K562 (cell line): Measurements from ENCODE around the gene CSF1. TPM values are rescaled to one million over a fixed set of nuclear protein-coding genes. Genes with fewer than 3 reads are reported as not detected.

Experiments
- ATF7 ChIP-seq: fragments of 450-650 bp; IDR thresholded peaks from 2 replicates; pipeline ENCODE4 v1.7.1; 2014; ENCODE audit warnings: mild to moderate bottlenecking, moderate library complexity
- BDP1 ChIP-seq: IDR thresholded peaks from 3 replicates; pipeline ENCODE4 v1.6.1; 2011; ENCODE audit not compliant: insufficient read length, insufficient read depth
- CHCHD3 ChIP-seq: fragments of 250-450 bp; sonication (Bioruptor Pico); IDR thresholded peaks from 2 replicates; pipeline ENCODE4 v2.1.2; 2022; ENCODE audit warnings: mild to moderate bottlenecking
- CREB3 ChIP-seq: fragments of 450-650 bp; conservative IDR thresholded peaks from 2 replicates; pipeline ENCODE4 v1.6.1; 2016; ENCODE audit warnings: missing genetic modification characterization, low read depth, mild to moderate bottlenecking, missing compliant biosample characterization, moderate library complexity
- ELF4 ChIP-seq: fragments of 450-650 bp; formaldehyde crosslinking; IDR thresholded peaks from 2 replicates; pipeline ENCODE4 v1.4.0; 2022; ENCODE audit warnings: missing genetic modification characterization
- HMGXB4 ChIP-seq: sonication (generic); formaldehyde crosslinking; IDR thresholded peaks from 2 replicates; pipeline ENCODE4 v1.8.1; 2023; ENCODE audit warnings: mild to moderate bottlenecking, missing genetic modification reagents
- LEF1 ChIP-seq: fragments of 450-650 bp; IDR thresholded peaks from 2 replicates; pipeline ENCODE4 v1.6.1; 2016; ENCODE audit warnings: mild to moderate bottlenecking
- NFE2 ChIP-seq: IDR thresholded peaks from 2 replicates; pipeline ENCODE4 v1.6.1; 2014; ENCODE audit warnings: antibody characterized with exemption, low read depth
- RAD51 ChIP-seq: fragments of 450-650 bp; IDR thresholded peaks from 2 replicates; pipeline ENCODE4 v1.7.1; 2016; ENCODE audit warnings: low read depth, mild to moderate bottlenecking, borderline replicate concordance
- RNF2 ChIP-seq: sonication (generic); IDR thresholded peaks from 2 replicates; pipeline ENCODE4 v1.6.1; 2016
- SMAD3 ChIP-seq: fragments of 450-650 bp; formaldehyde crosslinking; conservative IDR thresholded peaks from 2 replicates; pipeline ENCODE4 v1.4.0; 2020; ENCODE audit warnings: mild to moderate bottlenecking
- STAT6 ChIP-seq: sonication (generic); formaldehyde crosslinking; IDR thresholded peaks from 2 replicates; pipeline ENCODE4 v1.8.1; 2023; ENCODE audit warnings: mild to moderate bottlenecking, missing genetic modification reagents
- ZBTB8A ChIP-seq: fragments of 450-650 bp; IDR thresholded peaks from 2 replicates; pipeline ENCODE4 v1.6.1; 2018; ENCODE audit warnings: mild to moderate bottlenecking, moderate library complexity; ENCODE audit not compliant: partially characterized antibody
- ZBTB9 ChIP-seq: fragments of 450-650 bp; formaldehyde crosslinking; IDR thresholded peaks from 2 replicates; pipeline ENCODE4 v1.4.0; 2020; ENCODE audit warnings: mild to moderate bottlenecking, moderate library complexity
- ZNF398 ChIP-seq: fragments of 250-450 bp; sonication (Bioruptor Pico); IDR thresholded peaks from 2 replicates; pipeline ENCODE4 v1.8.0; 2021; ENCODE audit warnings: moderate library complexity, mild to moderate bottlenecking, inconsistent platforms
- ZNF449 ChIP-seq: fragments of 250-450 bp; sonication (Bioruptor Pico); IDR thresholded peaks from 2 replicates; pipeline ENCODE4 v1.8.0; 2022; ENCODE audit warnings: moderate library complexity, mild to moderate bottlenecking, inconsistent platforms
- ZNF77 ChIP-seq: fragments of 250-450 bp; sonication (Bioruptor Pico); IDR thresholded peaks from 2 replicates; pipeline ENCODE4 v1.5.0; 2020
- polyA plus RNA-seq, 8 experiments: library from polyadenylated mRNA; depleted of rRNA in 4 of 8; stranded (reverse) in 5 of 8; unstranded in 3 of 8; fragments of >200 nt; fragmentation: Nextera tagmentation in 2 of 8; fragmentation: Illumina TruSeq in 1 of 8; extraction: Ambion mirVana in 2 of 8; extraction: Trizol in 1 of 8; gene quantifications; 2 replicates each; pipeline versions ENCODE4 v1.2.1 to v1.2.3, GENCODE V29; 2011 to 2014; ENCODE audit warnings: inconsistent platforms in 1 of 8, missing spikeins in 1 of 8
- total RNA-seq, 7 experiments: library from RNA; depleted of rRNA in 6 of 7; stranded (reverse); fragments of >200 nt in 6 of 7; fragmentation: Illumina TruSeq in 2 of 7; extraction: Trizol in 2 of 7; gene quantifications; 2 replicates each; pipeline versions ENCODE4 v1.2.1 to v1.2.3, GENCODE V29; 2011 to 2021; ENCODE audit warnings: low replicate concordance in 1 of 7

The CSF1 gene
- total and polyA plus RNA-seq, 9 of the 15 experiments (the other 6 are each of a cell fraction or from before 2014, with no cell fraction given) = 0.18 to 11.8 (median 2.8) TPM

GRCh38 chr1:109895720-109896504, 14.7 kb upstream of the CSF1 start (continued):
- no peak for TF ChIP-seq ZNF77 (CRISPR knock-in tag)
- peak; percentile 95 for TF ChIP-seq NFE2
- no peak for TF ChIP-seq STAT6 (CRISPR knock-in tag)
- TF ChIP-seq SMAD3 (CRISPR knock-in tag) = no peak
- peak; percentile 82; the same call in 1 of the 2 replicates for TF ChIP-seq RNF2
- no peak; the same call in 1 of the 2 replicates for TF ChIP-seq RAD51
- no peak for TF ChIP-seq ZNF449 (CRISPR knock-in tag)
- no peak for TF ChIP-seq ZBTB8A
- no peak for TF ChIP-seq BDP1
- TF ChIP-seq CHCHD3 (CRISPR knock-in tag) = no peak
- peak; percentile 91; the same call in 1 of the 2 replicates for TF ChIP-seq ATF7
- TF ChIP-seq CREB3 (tag) = peak; percentile 19; the same call in 1 of the 2 replicates
- no peak for TF ChIP-seq ZNF398 (CRISPR knock-in tag)
- no peak for TF ChIP-seq HMGXB4 (CRISPR knock-in tag)
- peak; percentile 81 for TF ChIP-seq LEF1
- peak; percentile 32; the same call in 1 of the 2 replicates for TF ChIP-seq ELF4
- 0 out of 2 replicates have a peak, but pooled peaks have one; percentile 52 for TF ChIP-seq ZBTB9
